SK-N-MC (cell line): ENCODE measurements around the gene PGAM2.

Experiments used
- DNase-seq: peaks from one replicate; pipeline ENCODE4 v3.0.0-alpha.2; 2011; ENCODE audit warnings: low read depth, low spot score
- H3K27ac ChIP-seq: fragments of 200-600 bp; sonication (generic); 2 replicates; pipeline ENCODE4 v1.5.1; 2016; ENCODE audit warnings: mixed run types
- H3K36me3 ChIP-seq: fragments of 200-600 bp; sonication (generic); 2 replicates; pipeline ENCODE4 v1.6.1; 2017; ENCODE audit warnings: antibody characterized with exemption, low read length, mixed read lengths; ENCODE audit not compliant: insufficient read depth
- H3K4me3 ChIP-seq: fragments of 200-600 bp; sonication (generic); 2 replicates; pipeline ENCODE4 v1.5.1; 2016
- H3K9ac ChIP-seq: fragments of 200-600 bp; sonication (generic); 2 replicates; pipeline ENCODE4 v1.8.0; 2017; ENCODE audit warnings: mixed run types, mixed read lengths; ENCODE audit not compliant: insufficient read length
- H3K9me3 ChIP-seq: fragments of 200-600 bp; sonication (generic); 2 replicates; pipeline ENCODE4 v1.6.1; 2017; ENCODE audit warnings: low read depth, mild to moderate bottlenecking, antibody characterized with exemption, low read length, moderate library complexity, mixed read lengths
- EZH2 ChIP-seq: fragments of 200-600 bp; sonication (generic); IDR thresholded peaks from one replicate; pipeline ENCODE4 v1.6.1; 2017; ENCODE audit warnings: antibody characterized with exemption
- FOXP2 ChIP-seq: optimal IDR thresholded peaks from 2 replicates; pipeline ENCODE3; 2011; ENCODE audit warnings: mild to moderate bottlenecking, moderate library complexity; ENCODE audit not compliant: insufficient read depth; ENCODE audit errors: extremely low read length, control extremely low read depth
- POLR2AphosphoS5 ChIP-seq: IDR thresholded peaks from 2 replicates; pipeline ENCODE4 v1.6.1; 2012; ENCODE audit warnings: mild to moderate bottlenecking, low read depth, low read length, borderline replicate concordance

Gene PGAM2

DNA sequence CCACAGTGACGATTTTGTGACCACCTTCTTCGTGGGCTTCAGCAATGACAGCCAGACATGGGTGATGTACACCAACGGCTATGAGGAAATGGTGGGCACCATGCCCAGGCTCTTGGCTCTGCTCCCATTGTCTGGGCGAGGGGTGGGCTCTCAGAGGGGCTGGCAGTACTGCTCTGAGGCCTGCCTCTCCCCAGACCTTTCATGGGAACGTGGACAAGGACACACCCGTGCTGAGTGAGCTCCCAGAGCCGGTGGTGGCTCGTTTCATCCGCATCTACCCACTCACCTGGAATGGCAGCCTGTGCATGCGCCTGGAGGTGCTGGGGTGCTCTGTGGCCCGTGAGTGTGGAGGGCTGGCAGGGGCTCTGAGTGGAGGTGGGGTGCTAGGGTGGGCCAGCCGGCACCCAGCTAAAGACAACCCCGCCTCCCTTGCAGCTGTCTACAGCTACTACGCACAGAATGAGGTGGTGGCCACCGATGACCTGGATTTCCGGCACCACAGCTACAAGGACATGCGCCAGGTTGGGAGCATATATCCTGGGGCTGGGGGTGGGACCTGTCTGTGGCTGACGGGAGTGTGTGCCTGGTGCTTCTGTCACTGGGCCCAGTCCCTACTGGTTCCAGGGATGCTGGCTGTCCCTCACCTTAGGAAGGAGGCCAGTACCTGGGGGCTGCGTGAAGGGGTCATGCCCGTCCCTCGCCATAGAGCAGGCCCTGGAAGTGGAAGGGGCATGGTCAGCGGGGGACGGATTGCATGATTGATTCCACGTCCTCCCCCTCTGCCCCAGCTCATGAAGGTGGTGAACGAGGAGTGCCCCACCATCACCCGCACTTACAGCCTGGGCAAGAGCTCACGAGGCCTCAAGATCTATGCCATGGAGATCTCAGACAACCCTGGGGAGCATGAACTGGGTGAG lies 45.6 kb upstream of the PGAM2 start:
- TF ChIP-seq POLR2AphosphoS5 (no peak), EZH2 (no peak), FOXP2 (no peak)
- DNase-seq = no peak
- H3K9ac ChIP-seq = no peak overlapping the region
- no peaks in the 10 kb centered on the region for H3K9me3 ChIP-seq
- peaks cover 20% of the 10 kb centered on the region; the same call in 1 of the 2 replicates for H3K36me3 ChIP-seq
- no peak overlapping the region for H3K27ac ChIP-seq
- H3K4me3 ChIP-seq = no peak overlapping the region

- Histone ChIP-seq H3K9ac (no peak overlapping the region), H3K4me3 (no peak overlapping the region), H3K36me3 (peaks cover 15% of the 10 kb centered on the region; the same call in 1 of the 2 replicates), H3K27ac (no peak overlapping the region), H3K9me3 (no peaks in the 10 kb centered on the region)
- no peak for TF ChIP-seq EZH2
- no peak for TF ChIP-seq FOXP2
- TF ChIP-seq POLR2AphosphoS5 = no peak
- no peak for DNase-seq
Observed at GRCh38 chr7:44109991-44110390, 44.6 kb upstream of the PGAM2 start.

DNA sequence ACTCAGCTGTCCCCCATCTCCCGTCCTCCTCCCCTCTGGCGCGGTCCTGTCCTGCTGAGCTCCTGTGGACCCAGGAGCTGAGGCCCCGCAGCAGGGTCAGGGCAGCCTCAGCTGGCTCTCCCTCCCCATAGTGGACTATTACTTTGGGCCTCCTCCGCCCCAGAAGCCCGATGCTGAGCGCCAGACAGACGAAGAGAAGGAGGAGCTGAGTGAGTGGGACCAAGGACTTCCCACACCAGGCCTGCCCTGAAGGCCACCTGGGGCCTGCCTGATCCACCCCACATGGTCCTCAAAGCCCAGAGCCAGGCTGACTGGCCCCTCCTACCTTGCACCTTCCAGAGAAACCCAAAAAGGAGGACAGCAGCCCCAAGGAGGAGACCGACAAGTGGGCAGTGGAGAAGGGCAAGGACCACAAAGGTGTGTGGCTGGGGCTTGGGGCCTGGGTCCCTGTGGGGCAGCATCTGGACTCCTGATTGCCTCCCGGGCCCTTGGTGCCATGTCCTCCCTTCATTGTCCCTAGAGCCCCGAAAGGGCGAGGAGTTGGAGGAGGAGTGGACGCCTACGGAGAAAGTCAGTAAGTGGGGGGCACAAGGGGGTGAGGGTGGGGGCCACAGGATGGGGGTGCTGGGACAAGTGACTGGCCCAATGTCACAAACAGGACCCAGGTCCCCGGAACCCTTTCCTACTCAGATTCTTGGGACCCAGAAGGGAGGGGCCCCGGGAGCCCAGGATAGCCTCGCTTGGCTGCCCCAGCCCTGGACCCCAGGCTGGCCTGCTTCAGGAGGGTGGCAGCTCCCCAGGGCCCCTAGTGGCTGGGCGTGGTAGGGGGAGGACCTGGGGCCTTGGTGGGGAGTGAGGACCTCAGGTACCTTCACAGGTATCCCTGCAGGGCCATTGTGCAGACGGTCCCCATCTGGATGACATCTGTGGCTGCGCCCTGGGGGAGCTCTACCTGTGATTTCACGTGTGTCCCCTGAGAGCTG lies 43.7 kb upstream of the PGAM2 start:
- Histone ChIP-seq H3K27ac (no peak overlapping the region), H3K4me3 (no peak overlapping the region), H3K36me3 (peaks cover 6% of the 10 kb centered on the region; the same call in 1 of the 2 replicates), H3K9me3 (no peaks in the 10 kb centered on the region), H3K9ac (no peak overlapping the region)
- DNase-seq = no peak
- TF ChIP-seq FOXP2 = no peak
- TF ChIP-seq EZH2 = no peak
- TF ChIP-seq POLR2AphosphoS5 = no peak

DNA sequence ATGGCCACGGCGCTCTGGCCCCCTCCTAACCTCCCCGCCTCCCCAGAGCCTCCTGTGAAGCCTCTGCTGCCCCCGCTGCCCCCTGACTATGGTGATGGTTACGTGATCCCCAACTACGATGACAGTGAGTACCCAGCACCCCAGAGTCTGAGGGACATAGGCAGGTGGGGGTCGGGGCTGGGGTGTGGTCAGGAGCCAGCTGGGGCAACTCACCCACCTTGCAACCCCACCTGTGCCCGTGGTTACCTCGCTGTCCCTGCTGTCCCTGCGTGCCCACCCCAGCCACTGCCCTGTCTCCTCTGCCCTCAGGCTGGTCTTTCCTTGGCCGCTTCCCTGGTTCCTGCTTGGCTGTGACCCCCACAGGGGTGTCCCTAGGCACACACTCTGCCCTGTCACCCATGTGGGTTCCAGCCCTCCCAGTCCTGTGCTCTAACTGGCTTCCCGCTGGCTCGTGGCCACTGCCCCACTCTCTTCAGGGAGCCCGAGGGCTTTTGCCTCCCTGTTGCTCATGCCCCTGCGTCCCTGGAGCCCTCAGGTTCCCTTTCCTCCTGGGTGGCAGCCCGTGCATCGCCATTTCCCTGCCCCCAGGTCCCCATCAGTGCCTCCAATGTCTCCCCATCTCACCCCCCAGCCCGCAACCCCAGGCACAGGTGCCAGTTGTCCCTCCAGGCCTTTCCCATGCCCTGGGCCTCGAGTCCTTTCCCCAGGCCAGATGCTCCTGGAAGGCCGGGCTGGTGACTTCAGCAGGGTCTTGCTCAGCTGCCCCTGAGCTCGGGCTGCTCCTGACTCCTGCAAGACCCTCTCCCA lies 42.8 kb upstream of the PGAM2 start:
- no peak for DNase-seq
- no peak for TF ChIP-seq POLR2AphosphoS5
- TF ChIP-seq FOXP2 = no peak
- no peak for TF ChIP-seq EZH2
- Histone ChIP-seq H3K9me3 (no peaks in the 10 kb centered on the region), H3K27ac (no peak overlapping the region), H3K36me3 (peaks cover 6% of the 10 kb centered on the region; the same call in 1 of the 2 replicates), H3K4me3 (no peak overlapping the region), H3K9ac (no peak overlapping the region)

- no peak for TF ChIP-seq FOXP2
- no peak for TF ChIP-seq EZH2
- TF ChIP-seq POLR2AphosphoS5 = no peak
- H3K27ac ChIP-seq = no peak overlapping the region
- H3K36me3 ChIP-seq = no peaks in the 10 kb centered on the region
- H3K9me3 ChIP-seq = no peaks in the 10 kb centered on the region
- no peak overlapping the region for H3K4me3 ChIP-seq
- H3K9ac ChIP-seq = no peak overlapping the region
- no peak for DNase-seq
Observed at GRCh38 chr7:44107116-44107960, 42.0 kb upstream of the PGAM2 start.

DNA sequence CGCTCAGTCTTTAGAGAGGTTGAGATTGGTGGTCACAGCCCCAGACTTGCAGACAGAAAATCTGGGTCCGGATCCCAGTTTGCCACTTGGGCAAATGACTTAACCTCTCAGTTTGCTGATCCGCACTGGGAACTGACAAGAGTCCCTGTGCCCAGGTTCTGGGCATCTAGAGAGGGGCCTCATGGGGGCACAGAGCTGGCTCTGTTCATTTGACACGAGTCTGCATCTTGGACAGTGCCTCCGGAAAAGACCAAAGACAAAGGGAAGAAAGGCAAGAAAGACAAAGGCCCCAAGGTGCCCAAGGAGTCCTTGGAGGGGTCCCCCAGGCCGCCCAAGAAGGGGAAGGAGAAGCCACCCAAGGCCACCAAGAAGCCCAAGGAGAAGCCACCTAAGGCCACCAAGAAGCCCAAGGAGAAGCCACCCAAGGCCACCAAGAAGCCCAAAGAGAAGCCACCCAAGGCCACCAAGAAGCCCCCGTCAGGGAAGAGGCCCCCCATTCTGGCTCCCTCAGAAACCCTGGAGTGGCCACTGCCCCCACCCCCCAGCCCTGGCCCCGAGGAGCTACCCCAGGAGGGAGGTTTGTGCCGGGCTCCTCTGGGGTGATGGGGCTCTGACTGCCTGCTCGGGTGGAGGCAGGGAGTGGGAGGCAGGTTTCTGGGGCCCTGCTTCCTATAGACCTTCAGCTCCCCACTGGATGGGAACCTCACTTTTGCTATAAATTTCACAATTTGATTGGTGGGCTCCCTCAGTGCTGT lies 41.1 kb upstream of the PGAM2 start:
- no peaks in the 10 kb centered on the region for H3K9me3 ChIP-seq
- H3K9ac ChIP-seq = no peak overlapping the region
- H3K36me3 ChIP-seq = no peaks in the 10 kb centered on the region
- no peak overlapping the region for H3K4me3 ChIP-seq
- H3K27ac ChIP-seq = no peak overlapping the region
- no peak for DNase-seq
- TF ChIP-seq FOXP2 = no peak
- TF ChIP-seq POLR2AphosphoS5 = no peak
- TF ChIP-seq EZH2 = no peak

GRCh38 chr7:44105832-44106231 lies 40.5 kb upstream of the PGAM2 start:
- H3K4me3 ChIP-seq = peak overlapping the region; percentile 84; the same call in 1 of the 2 replicates
- H3K36me3 ChIP-seq = no peaks in the 10 kb centered on the region
- no peak for TF ChIP-seq FOXP2
- TF ChIP-seq POLR2AphosphoS5 = no peak
- no peak for TF ChIP-seq EZH2
- H3K27ac ChIP-seq = no peak overlapping the region
- H3K9ac ChIP-seq = no peak overlapping the region
- DNase-seq = no peak
- no peaks in the 10 kb centered on the region for H3K9me3 ChIP-seq
